Activated CD4-positive, CD25-positive, alpha-beta regulatory T cell treated with anti-CD3 and anti-CD28 coated beads, Interleukin-2, amount 50 U/mL, for 72 hours (primary cell): ENCODE results near the gene TDRD5.
"Not testable (repeated sequence)": the region's sequence is repeated elsewhere in the genome, so short reads cannot be mapped to it uniquely, and the experiment has no call there.

Experiments
- DNase-seq: peaks from one replicate; pipeline ENCODE4 v3.0.0; 2021

The TDRD5 gene

GRCh38 chr1:179599623-179600249 lies 8.1 kb downstream of the TDRD5 start:
- no peak for DNase-seq

- DNase-seq, result no peak
These were observed 9.5 kb downstream of the TDRD5 start for GRCh38 chr1:179601093-179601492.

GRCh38 chr1:179612361-179612760 lies 20.7 kb downstream of the TDRD5 start:
- DNase-seq, result no peak

GRCh38 chr1:179630719-179631118 lies 39.1 kb downstream of the TDRD5 start:
- DNase-seq, result no peak

- no peak for DNase-seq
These were observed 41.2 kb downstream of the TDRD5 start for GRCh38 chr1:179632868-179633267.

GRCh38 chr1:179637211-179637860 lies 45.7 kb downstream of the TDRD5 start:
- no peak for DNase-seq

GRCh38 chr1:179661018-179661417 lies 69.4 kb downstream of the TDRD5 start:
- DNase-seq, result no peak

GRCh38 chr1:179663810-179664209 lies 72.2 kb downstream of the TDRD5 start:
- no peak for DNase-seq

- DNase-seq, result no peak
These were observed 86.2 kb downstream of the TDRD5 start for GRCh38 chr1:179677882-179678281.

GRCh38 chr1:179694530-179694929 lies 102.9 kb downstream of the TDRD5 start:
- DNase-seq, result not testable (repeated sequence)

GRCh38 chr1:179702946-179703539 lies 111.4 kb downstream of the TDRD5 start:
- DNase-seq, result no peak

- DNase-seq, result peak; percentile 52
These were observed 114.8 kb downstream of the TDRD5 start for GRCh38 chr1:179706339-179706941.

- DNase-seq, result no peak
These were observed 115.8 kb downstream of the TDRD5 start for GRCh38 chr1:179707406-179707805.

- DNase-seq, result no peak
These were observed 117.0 kb downstream of the TDRD5 start for GRCh38 chr1:179708434-179709195.

GRCh38 chr1:179709841-179710329 lies 118.3 kb downstream of the TDRD5 start:
- DNase-seq, result no peak

- DNase-seq, result no peak
These were observed 122.5 kb downstream of the TDRD5 start for GRCh38 chr1:179714159-179714558.

GRCh38 chr1:179714623-179715022 lies 123.0 kb downstream of the TDRD5 start:
- DNase-seq, result no peak

GRCh38 chr1:179719272-179719671 lies 127.6 kb downstream of the TDRD5 start:
- DNase-seq, result no peak

- DNase-seq, result no peak
These were observed 136.6 kb downstream of the TDRD5 start for GRCh38 chr1:179728271-179728670.

GRCh38 chr1:179729881-179730280 lies 138.2 kb downstream of the TDRD5 start:
- no peak for DNase-seq

GRCh38 chr1:179731643-179732042 lies 140.0 kb downstream of the TDRD5 start:
- no peak for DNase-seq
